B cell (primary cell): ENCODE measurements around the gene ZFP92. TPM values are rescaled to one million over a fixed set of nuclear protein-coding genes. Genes with fewer than 3 reads are reported as not detected.

Source experiments
- ATAC-seq: fragments of 200-7000 bp; cut with Tn5 transposase; one replicate; pipeline ENCODE4 v1.10.0; 2021; ENCODE audit warnings: low read depth, mild to moderate bottlenecking, moderate number of reproducible peaks, moderate library complexity
- CTCF ChIA-PET: fragments of 350-600 bp; sonication (Branson Sonifier 250); formaldehyde crosslinking; loops from one replicate; lab custom pipeline; 2021; ENCODE audit warnings: antibody characterized with exemption, inconsistent platforms; lab: Charles Lee
- POLR2A ChIA-PET: fragments of 350-600 bp; sonication (Branson Sonifier 250); formaldehyde crosslinking; loops from one replicate; lab custom pipeline; 2021; ENCODE audit warnings: antibody characterized with exemption; lab: Charles Lee
- DNase-seq: peaks from one replicate; pipeline ENCODE4 v3.0.0; 2013
- H2AFZ ChIP-seq: 2 replicates; pipeline ENCODE4 v1.6.1; 2012; ENCODE audit warnings: mild to moderate bottlenecking, low read depth, low read length; ENCODE audit not compliant: insufficient read depth, poor library complexity, severe bottlenecking
- H3K27ac ChIP-seq, 2 donors: 1 replicate in 1 of 2; 2 replicates in 1 of 2; pipeline ENCODE4 v1.5.1; 2012 to 2013; ENCODE audit warnings: low read length in 2 of 2, mild to moderate bottlenecking in 2 of 2, moderate library complexity in 1 of 2
- H3K27me3 ChIP-seq, 4 experiments: fragments of 200-600 bp in 1 of 4; sonication (generic) in 1 of 4; replicated peaks in 1 of 4; 1 replicate in 2 of 4; 2 replicates in 2 of 4; pipeline versions ENCODE4 v1.6.1 to v1.7.0; 2013 to 2016; ENCODE audit warnings: low read length in 3 of 4, mild to moderate bottlenecking in 2 of 4, mixed read lengths in 1 of 4, moderate library complexity in 1 of 4; ENCODE audit not compliant: insufficient read depth in 4 of 4, control insufficient read depth in 3 of 4; ENCODE audit errors: control extremely low read depth in 1 of 4
- H3K36me3 ChIP-seq, 2 experiments: replicated peaks in 1 of 2; 1 replicate in 1 of 2; 2 replicates in 1 of 2; pipeline versions ENCODE4 v1.6.1 to v1.7.1; 2013; ENCODE audit warnings: low read length in 1 of 2; ENCODE audit not compliant: insufficient read depth in 2 of 2, control insufficient read depth in 1 of 2; ENCODE audit errors: control extremely low read depth in 1 of 2, extremely low read depth in 1 of 2
- H3K4me1 ChIP-seq, 2 donors: fragments of 200-600 bp in 1 of 2; sonication (generic) in 1 of 2; 1 replicate in 1 of 2; 2 replicates in 1 of 2; pipeline versions ENCODE4 v1.5.1 to v1.6.1; 2013 to 2017; ENCODE audit warnings: low read length in 2 of 2; ENCODE audit not compliant: control insufficient read depth in 2 of 2, insufficient read depth in 2 of 2
- H3K4me2 ChIP-seq: replicated peaks from 2 replicates; pipeline ENCODE3; 2012; ENCODE audit warnings: mild to moderate bottlenecking, low read depth, low read length; ENCODE audit not compliant: poor library complexity, severe bottlenecking
- H3K4me3 ChIP-seq, 5 experiments: fragments of 200-600 bp in 1 of 5; sonication (generic) in 1 of 5; 1 replicate in 3 of 5; 2 replicates in 2 of 5; pipeline versions ENCODE4 v1.5.1 to v1.7.0; 2011 to 2016; ENCODE audit warnings: low read length in 4 of 5, mild to moderate bottlenecking in 4 of 5, low read depth in 2 of 5, control low read depth in 1 of 5, moderate library complexity in 1 of 5; ENCODE audit not compliant: insufficient read depth in 1 of 5; ENCODE audit errors: control extremely low read depth in 1 of 5, extremely low read depth in 1 of 5
- H3K79me2 ChIP-seq: fragments of 200-600 bp; sonication (generic); one replicate; pipeline ENCODE4 v1.6.0; 2016; ENCODE audit warnings: low read length; ENCODE audit not compliant: control insufficient read depth, insufficient read depth
- H3K9ac ChIP-seq: fragments of 200-600 bp; sonication (generic); 2 replicates; pipeline ENCODE4 v1.6.1; 2017; ENCODE audit warnings: mild to moderate bottlenecking, low read length, moderate library complexity
- H3K9me3 ChIP-seq, 3 donors: one replicate each; pipeline versions ENCODE4 v1.6.1 to v1.7.1; 2013; ENCODE audit warnings: low read length in 2 of 3; ENCODE audit not compliant: control insufficient read depth in 2 of 3, insufficient read depth in 1 of 3; ENCODE audit errors: control extremely low read depth in 1 of 3
- H4K20me1 ChIP-seq: 2 replicates; pipeline ENCODE4 v1.6.0; 2012; ENCODE audit warnings: mild to moderate bottlenecking, low read length; ENCODE audit not compliant: insufficient read depth, control insufficient read depth, poor library complexity, severe bottlenecking
- H3K27ac Mint-ChIP-seq: one replicate; pipeline ENCODE4 v1.8.0; 2021; ENCODE audit warnings: mixed read lengths
- H3K27me3 Mint-ChIP-seq: one replicate; pipeline ENCODE4 v1.8.0; 2021; ENCODE audit warnings: mixed read lengths
- H3K4me1 Mint-ChIP-seq: one replicate; pipeline ENCODE4 v1.8.0; 2021; ENCODE audit warnings: mixed read lengths
- H3K4me3 Mint-ChIP-seq: one replicate; pipeline ENCODE4 v1.8.0; 2021; ENCODE audit warnings: mixed read lengths
- H3K9me3 Mint-ChIP-seq: one replicate; pipeline ENCODE4 v1.8.0; 2022; ENCODE audit warnings: mixed read lengths; ENCODE audit not compliant: insufficient read depth
- CTCF ChIP-seq: fragments of 200-600 bp; IDR thresholded peaks from one replicate; pipeline ENCODE4 v1.8.0; 2022; ENCODE audit warnings: antibody characterized with exemption, mild to moderate bottlenecking
- EZH2 ChIP-seq: IDR thresholded peaks from 2 replicates; pipeline ENCODE4 v1.6.1; 2012; ENCODE audit warnings: borderline replicate concordance, low read depth, mild to moderate bottlenecking, moderate library complexity, low read length; ENCODE audit not compliant: insufficient read depth, poor library complexity, severe bottlenecking
- WGBS: methylation state at CpG from one replicate; pipeline ENCODE4 v1.1.5; 2013; ENCODE audit warnings: missing lambda C conversion rate; ENCODE audit not compliant: insufficient coverage; 5-methylcytosine and 5-hydroxymethylcytosine counted together
- intact Hi-C: fragments of 100-400 bp; cut with micrococcal nuclease; formaldehyde crosslinking; loops from one replicate; pipeline ENCODE4 v1.10.0; 2022
- polyA plus RNA-seq: library from polyadenylated mRNA; depleted of rRNA; stranded (reverse); fragments of >200 nt; gene quantifications from 2 replicates; pipeline ENCODE4 v1.2.3, GENCODE V29; 2012
- total RNA-seq, 2 donors: library from RNA; stranded (reverse); fragments of 120-200 nt in 1 of 2; gene quantifications; 1 replicate in 1 of 2; 2 replicates in 1 of 2; pipeline versions ENCODE4 v1.2.3 to v1.2.4, GENCODE V29; 2013 to 2022

ZFP92 gene
- total and polyA plus RNA-seq, 2 donors (not counting 1 experiment from before 2014, with no cell fraction given), result 0.24 to 1.6 TPM

- DNase-seq (no peak), ATAC-seq (no peak)
- POLR2A ChIA-PET, result no interaction called here
- H3K9me3 ChIP-seq, result no peaks in the 10 kb centered on the region
- CTCF ChIA-PET, result no interaction called here
- Mint-ChIP-seq H3K27me3 (no peaks in the 10 kb centered on the region), H3K9me3 (no peaks in the 10 kb centered on the region), H3K27ac (no peak overlapping the region), H3K4me1 (peaks cover 8% of the 10 kb centered on the region), H3K4me3 (no peak overlapping the region)
- H3K79me2 ChIP-seq, result no peaks in the 10 kb centered on the region
- H2AFZ ChIP-seq, result no peak overlapping the region
- H3K4me1 ChIP-seq, result peaks cover 9 to 11% of the 10 kb centered on the region in 2 donors
- H3K4me2 ChIP-seq, result no peak overlapping the region
- H3K9ac ChIP-seq, result no peak overlapping the region
- no peak overlapping the region for H3K4me3 ChIP-seq
- no peaks in the 10 kb centered on the region for H3K27me3 ChIP-seq
- no peaks in the 10 kb centered on the region for H3K36me3 ChIP-seq
- H3K27ac ChIP-seq, result no peak overlapping the region
- H4K20me1 ChIP-seq, result no peaks in the 10 kb centered on the region
- intact Hi-C loops, result no loop called here
- TF ChIP-seq EZH2, result no peak
- 93% methylated on average over 10 of the region's 10 CpGs for WGBS
Observed at GRCh38 chrX:153408221-153408721, 3.0 kb upstream of the ZFP92 start.

GRCh38 chrX:153408871-153409351 lies 2.4 kb upstream of the ZFP92 start:
- Mint-ChIP-seq H3K9me3 (no peaks in the 10 kb centered on the region), H3K27me3 (no peaks in the 10 kb centered on the region), H3K4me3 (no peak overlapping the region), H3K27ac (no peak overlapping the region), H3K4me1 (peaks cover 8% of the 10 kb centered on the region)
- DNase-seq (no peak), ATAC-seq (no peak)
- Histone ChIP-seq H3K27me3 (no peaks in the 10 kb centered on the region), H3K4me3 (no peak overlapping the region), H3K4me1 (peaks cover 9 to 11% of the 10 kb centered on the region in 2 donors), H3K36me3 (no peaks in the 10 kb centered on the region), H4K20me1 (no peaks in the 10 kb centered on the region), H2AFZ (no peak overlapping the region), H3K9ac (no peak overlapping the region), H3K27ac (no peak overlapping the region), H3K4me2 (no peak overlapping the region), H3K79me2 (no peaks in the 10 kb centered on the region), H3K9me3 (no peaks in the 10 kb centered on the region)
- ChIA-PET POLR2A (no interaction called here), CTCF (no interaction called here)
- WGBS, result 83% methylated on average over 2 of the region's 12 CpGs
- intact Hi-C loops, result no loop called here
- TF ChIP-seq CTCF (no peak), EZH2 (no peak)
